RWPE2 (cell line): ENCODE measurements around the gene SMIM20.

ENCODE experiments used
- ATAC-seq: fragments of 200-7000 bp; cut with Tn5 transposase; 3 replicates; pipeline ENCODE4 v1.9.1; 2021; ENCODE audit warnings: low read depth
- DNase-seq: peaks from one replicate; pipeline ENCODE4 v3.0.0-alpha.2; 2020; ENCODE audit warnings: low spot score
- H3K27ac ChIP-seq: fragments of 450-650 bp; 2 replicates; pipeline ENCODE4 v1.5.1; 2017; ENCODE audit warnings: mild to moderate bottlenecking; ENCODE audit not compliant: poor library complexity, severe bottlenecking
- H3K27me3 ChIP-seq: fragments of 250-450 bp; sonication (Bioruptor Pico); 2 replicates; pipeline ENCODE4 v1.5.1; 2021; ENCODE audit warnings: mild to moderate bottlenecking, moderate library complexity; ENCODE audit not compliant: insufficient read depth, poor library complexity, severe bottlenecking
- H3K36me3 ChIP-seq: fragments of 250-450 bp; sonication (Bioruptor Pico); 2 replicates; pipeline ENCODE4 v1.5.1; 2020; ENCODE audit warnings: low read depth, mild to moderate bottlenecking, moderate library complexity
- H3K4me1 ChIP-seq: fragments of 250-450 bp; sonication (Bioruptor Pico); 2 replicates; pipeline ENCODE4 v1.5.1; 2021; ENCODE audit warnings: mild to moderate bottlenecking, moderate library complexity; ENCODE audit not compliant: insufficient read depth, poor library complexity, severe bottlenecking
- H3K4me3 ChIP-seq: fragments of 250-450 bp; sonication (Bioruptor Pico); 2 replicates; pipeline ENCODE4 v1.5.1; 2021; ENCODE audit warnings: mild to moderate bottlenecking, moderate library complexity; ENCODE audit not compliant: severe bottlenecking
- H3K9me3 ChIP-seq: fragments of 250-450 bp; sonication (Bioruptor Pico); 2 replicates; pipeline ENCODE4 v1.5.1; 2021; ENCODE audit warnings: mild to moderate bottlenecking, moderate library complexity; ENCODE audit not compliant: severe bottlenecking
- TF ChIP-seq, protein P1 (sequence below): fragments of 450-650 bp; IDR thresholded peaks from one replicate; pipeline ENCODE4 v1.5.1; 2017; ENCODE audit warnings: mild to moderate bottlenecking, moderate library complexity; ENCODE audit not compliant: poor library complexity, severe bottlenecking

SMIM20 gene

DNA sequence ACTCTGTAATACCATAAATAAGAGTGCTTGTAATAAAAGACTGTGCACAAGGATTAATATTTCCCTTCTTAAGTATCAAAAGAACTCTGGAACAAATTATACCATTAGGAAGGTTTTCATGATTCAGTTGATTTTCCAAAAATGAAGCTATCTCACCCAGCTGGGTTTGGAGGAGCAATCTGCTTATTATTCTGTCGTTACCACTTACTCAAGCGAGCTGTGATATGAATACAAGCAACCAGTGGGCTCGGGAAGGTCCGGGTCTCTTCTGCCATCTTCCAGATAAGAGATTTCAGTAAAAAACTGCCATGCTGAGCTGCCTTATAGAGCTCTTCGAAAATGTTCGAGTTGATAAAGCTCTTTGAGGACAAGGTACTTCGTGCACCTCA is 15.3 kb downstream of the SMIM20 start:
- H3K4me3 ChIP-seq: no peak overlapping the region
- ATAC-seq (no peak), DNase-seq (no peak)
- H3K27me3 ChIP-seq: no peaks in the 10 kb centered on the region
- no peaks in the 10 kb centered on the region for H3K4me1 ChIP-seq
- TF ChIP-seq, protein P1, sequence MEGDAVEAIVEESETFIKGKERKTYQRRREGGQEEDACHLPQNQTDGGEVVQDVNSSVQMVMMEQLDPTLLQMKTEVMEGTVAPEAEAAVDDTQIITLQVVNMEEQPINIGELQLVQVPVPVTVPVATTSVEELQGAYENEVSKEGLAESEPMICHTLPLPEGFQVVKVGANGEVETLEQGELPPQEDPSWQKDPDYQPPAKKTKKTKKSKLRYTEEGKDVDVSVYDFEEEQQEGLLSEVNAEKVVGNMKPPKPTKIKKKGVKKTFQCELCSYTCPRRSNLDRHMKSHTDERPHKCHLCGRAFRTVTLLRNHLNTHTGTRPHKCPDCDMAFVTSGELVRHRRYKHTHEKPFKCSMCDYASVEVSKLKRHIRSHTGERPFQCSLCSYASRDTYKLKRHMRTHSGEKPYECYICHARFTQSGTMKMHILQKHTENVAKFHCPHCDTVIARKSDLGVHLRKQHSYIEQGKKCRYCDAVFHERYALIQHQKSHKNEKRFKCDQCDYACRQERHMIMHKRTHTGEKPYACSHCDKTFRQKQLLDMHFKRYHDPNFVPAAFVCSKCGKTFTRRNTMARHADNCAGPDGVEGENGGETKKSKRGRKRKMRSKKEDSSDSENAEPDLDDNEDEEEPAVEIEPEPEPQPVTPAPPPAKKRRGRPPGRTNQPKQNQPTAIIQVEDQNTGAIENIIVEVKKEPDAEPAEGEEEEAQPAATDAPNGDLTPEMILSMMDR: no peak
- H3K9me3 ChIP-seq: no peaks in the 10 kb centered on the region
- peaks cover 7% of the 10 kb centered on the region; the same call in 1 of the 2 replicates for H3K36me3 ChIP-seq
- H3K27ac ChIP-seq: no peak overlapping the region

DNA sequence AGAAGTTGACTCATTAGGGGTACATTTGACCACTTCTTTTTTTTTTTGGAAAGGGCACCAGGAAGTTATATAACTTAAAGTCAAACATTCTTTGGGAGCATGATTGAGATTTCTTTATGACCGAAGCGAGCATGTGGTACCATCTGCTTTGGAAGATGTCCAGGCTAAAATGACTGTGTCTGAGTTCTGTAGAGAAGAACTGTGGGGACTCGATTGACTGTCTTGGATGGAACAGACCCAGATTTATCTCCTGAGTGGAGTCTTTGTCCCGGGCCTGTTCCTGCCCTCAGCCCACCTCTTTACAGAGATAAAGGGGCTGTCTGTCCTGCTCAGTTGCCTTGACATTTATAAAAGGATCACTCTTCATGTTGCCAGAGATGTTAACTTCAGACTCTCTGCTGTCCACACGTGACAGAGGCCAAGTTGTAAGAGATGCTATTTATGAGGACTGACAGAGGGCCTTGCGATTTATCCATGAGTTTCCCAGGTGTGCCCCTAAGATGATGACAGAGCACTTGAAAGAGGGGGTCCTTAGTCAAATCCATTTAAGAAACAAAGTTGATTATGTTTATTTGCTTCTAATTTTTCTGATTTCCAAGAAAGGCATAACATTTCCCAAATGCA is 16.8 kb downstream of the SMIM20 start:
- no peak for DNase-seq
- peaks cover 7% of the 10 kb centered on the region; the same call in 1 of the 2 replicates for H3K36me3 ChIP-seq
- H3K27ac ChIP-seq: no peak overlapping the region
- ATAC-seq: no peak
- H3K4me3 ChIP-seq: no peak overlapping the region
- no peaks in the 10 kb centered on the region for H3K4me1 ChIP-seq
- no peaks in the 10 kb centered on the region for H3K27me3 ChIP-seq
- H3K9me3 ChIP-seq: no peaks in the 10 kb centered on the region
- TF ChIP-seq, protein P1: no peak

- Histone ChIP-seq H3K27me3 (no peaks in the 10 kb centered on the region), H3K27ac (no peak overlapping the region), H3K36me3 (no peaks in the 10 kb centered on the region), H3K4me3 (no peak overlapping the region), H3K9me3 (no peaks in the 10 kb centered on the region), H3K4me1 (no peaks in the 10 kb centered on the region)
- TF ChIP-seq, protein P1: no peak
- DNase-seq (no peak), ATAC-seq (no peak)
Observed at GRCh38 chr4:25936696-25937095, 22.7 kb downstream of the SMIM20 start.

- TF ChIP-seq, protein P1: no peak
- H3K27ac ChIP-seq: no peak overlapping the region
- H3K4me3 ChIP-seq: no peak overlapping the region
- ATAC-seq: no peak
- no peaks in the 10 kb centered on the region for H3K27me3 ChIP-seq
- H3K36me3 ChIP-seq: no peaks in the 10 kb centered on the region
- DNase-seq: no peak
- H3K9me3 ChIP-seq: no peaks in the 10 kb centered on the region
- no peaks in the 10 kb centered on the region for H3K4me1 ChIP-seq
Observed at GRCh38 chr4:25937801-25938200, 23.8 kb downstream of the SMIM20 start.

DNA sequence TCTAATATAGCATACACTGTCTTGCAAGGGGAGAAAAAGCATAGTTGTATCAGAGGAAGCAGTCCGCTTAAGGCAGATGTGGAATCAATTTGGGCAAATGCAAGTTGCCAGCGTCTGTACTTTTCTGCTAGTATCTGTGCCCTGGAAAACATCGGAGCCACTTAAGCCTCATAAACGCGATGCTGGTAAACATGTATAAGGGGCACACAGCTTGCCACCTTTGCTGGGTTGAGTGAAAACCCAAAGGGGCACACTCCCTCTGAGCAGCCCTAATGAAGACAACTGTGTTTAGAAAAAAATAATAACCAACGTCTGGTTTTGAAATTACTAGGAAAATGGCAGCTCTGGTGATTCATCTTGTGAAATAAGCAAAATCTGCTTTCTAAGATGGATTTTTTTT is 24.3 kb downstream of the SMIM20 start:
- ATAC-seq (no peak), DNase-seq (no peak)
- H3K36me3 ChIP-seq: no peaks in the 10 kb centered on the region
- H3K27ac ChIP-seq: no peak overlapping the region
- H3K4me1 ChIP-seq: no peaks in the 10 kb centered on the region
- H3K9me3 ChIP-seq: no peaks in the 10 kb centered on the region
- TF ChIP-seq, protein P1: no peak
- no peak overlapping the region for H3K4me3 ChIP-seq
- no peaks in the 10 kb centered on the region for H3K27me3 ChIP-seq
